GM21723 (cell line): ENCODE measurements around the gene PROM2.

Experiments used
- ATAC-seq: cut with Tn5 transposase; IDR thresholded peaks from one replicate; pipeline ENCODE4 v1.9.1; 2021; ENCODE audit warnings: mild to moderate bottlenecking, moderate library complexity; ENCODE audit not compliant: unreplicated experiment

Gene PROM2

GRCh38 chr2:95284886-95285541, 10.8 kb downstream of the PROM2 start:
- no peak for ATAC-seq

- no peak for ATAC-seq
Measured at GRCh38 chr2:95285542-95285932, 11.3 kb downstream of the PROM2 start.

GRCh38 chr2:95287336-95287735, 13.1 kb downstream of the PROM2 start:
- no peak for ATAC-seq

GRCh38 chr2:95287806-95288205, 13.6 kb downstream of the PROM2 start:
- ATAC-seq: no peak

GRCh38 chr2:95289253-95289652, 15.0 kb downstream of the PROM2 start:
- no peak for ATAC-seq

- no peak for ATAC-seq
Measured at GRCh38 chr2:95291222-95291621, 17.0 kb downstream of the PROM2 start.

- ATAC-seq: no peak
Measured at GRCh38 chr2:95292623-95293260, 18.5 kb downstream of the PROM2 start.

- ATAC-seq: no peak
Measured at GRCh38 chr2:95294579-95295250, 20.5 kb downstream of the PROM2 start.

GRCh38 chr2:95295376-95295775, 21.1 kb downstream of the PROM2 start:
- ATAC-seq: no peak

GRCh38 chr2:95296011-95296410, 21.8 kb downstream of the PROM2 start:
- no peak for ATAC-seq

GRCh38 chr2:95296880-95297487, 22.7 kb downstream of the PROM2 start, which contains the start of gene KCNIP3:
Gene KCNIP3, plus strand, starts transcription at chr2:95297347. Its CDS starts 92 bp downstream, at chr2:95297439.
- no peak for ATAC-seq

- no peak for ATAC-seq
Measured at GRCh38 chr2:95297639-95298395, 23.6 kb downstream of the PROM2 start.

- no peak for ATAC-seq
Measured at GRCh38 chr2:95298486-95299111, 24.4 kb downstream of the PROM2 start.

- ATAC-seq: no peak
Measured at GRCh38 chr2:95299961-95300360, 25.7 kb downstream of the PROM2 start.

GRCh38 chr2:95300450-95300849, 26.2 kb downstream of the PROM2 start:
- no peak for ATAC-seq

GRCh38 chr2:95301186-95301585, 26.9 kb downstream of the PROM2 start:
- ATAC-seq: no peak

GRCh38 chr2:95301876-95302641, 27.8 kb downstream of the PROM2 start:
- no peak for ATAC-seq

- ATAC-seq: no peak
Measured at GRCh38 chr2:95303191-95303919, 29.1 kb downstream of the PROM2 start.
